H1 (cell line): ENCODE data around the gene ENO3.
A peak's percentile ranks its signal among the peaks of the same experiment; 100 is the strongest.

Experiments
- EP300 ChIP-seq, 2 experiments: IDR thresholded peaks; 1 replicate in 1 of 2; 2 replicates in 1 of 2; pipeline ENCODE4 v1.6.1; 2011 to 2012; ENCODE audit warnings: low read depth in 2 of 2, low read length in 2 of 2, mild to moderate bottlenecking in 2 of 2, borderline replicate concordance in 1 of 2, inconsistent platforms in 1 of 2, moderate library complexity in 1 of 2
- EZH2 ChIP-seq: fragments of 200-600 bp; sonication (generic); IDR thresholded peaks from 2 replicates; pipeline ENCODE4 v1.7.1; 2012; ENCODE audit warnings: low read depth, mild to moderate bottlenecking, moderate library complexity, low read length, inconsistent platforms; ENCODE audit not compliant: severe bottlenecking
- FOSL1 ChIP-seq: IDR thresholded peaks from 2 replicates; pipeline ENCODE4 v1.6.1; 2011; ENCODE audit warnings: mild to moderate bottlenecking, low read depth, low read length, moderate library complexity; ENCODE audit not compliant: insufficient read depth
- GABPA ChIP-seq: IDR thresholded peaks from 2 replicates; pipeline ENCODE4 v1.6.1; 2011; ENCODE audit warnings: mild to moderate bottlenecking, low read length, moderate library complexity, borderline replicate concordance; ENCODE audit not compliant: insufficient read depth
- POLR2A ChIP-seq, 2 experiments: IDR thresholded peaks; 1 replicate in 1 of 2; 2 replicates in 1 of 2; pipeline ENCODE4 v1.6.1; 2011; ENCODE audit warnings: low read depth in 2 of 2, low read length in 2 of 2, mild to moderate bottlenecking in 2 of 2; ENCODE audit errors: control extremely low read depth in 1 of 2
- POLR2AphosphoS5 ChIP-seq: IDR thresholded peaks from 2 replicates; pipeline ENCODE4 v1.6.1; 2011; ENCODE audit warnings: low read depth, low read length
- RNF2 ChIP-seq: fragments of 200-900, 300-1000 bp; sonication (generic); IDR thresholded peaks from 2 replicates; pipeline ENCODE4 v1.7.1; 2016; ENCODE audit warnings: borderline replicate concordance, low read depth, mild to moderate bottlenecking, antibody characterized with exemption, low read length; ENCODE audit not compliant: poor library complexity, severe bottlenecking; ENCODE audit errors: missing control alignments
- TAF7 ChIP-seq: optimal IDR thresholded peaks from 2 replicates; pipeline ENCODE3; 2011; ENCODE audit warnings: low read depth, mild to moderate bottlenecking, inconsistent platforms, low read length, moderate library complexity, borderline replicate concordance
- TBP ChIP-seq: IDR thresholded peaks from 2 replicates; pipeline ENCODE4 v1.6.1; 2011; ENCODE audit warnings: low read depth, low read length, improper control_type of control experiment
- TF ChIP-seq, protein P1 (sequence below), 3 experiments: IDR thresholded peaks; 1 replicate in 2 of 3; 2 replicates in 1 of 3; pipeline versions ENCODE4 v1.5.1 to v1.6.1; 2011; ENCODE audit warnings: low read length in 3 of 3, mild to moderate bottlenecking in 3 of 3, inconsistent platforms in 2 of 3, low read depth in 1 of 3, moderate library complexity in 1 of 3; ENCODE audit not compliant: insufficient read depth in 1 of 3; ENCODE audit errors: control extremely low read depth in 1 of 3
- TF ChIP-seq, protein P2 (sequence below): IDR thresholded peaks from 2 replicates; pipeline ENCODE4 v1.6.1; 2012; ENCODE audit warnings: inconsistent platforms
- TF ChIP-seq, protein P3 (sequence below): IDR thresholded peaks from 2 replicates; pipeline ENCODE4 v1.6.1; 2011; ENCODE audit warnings: low read depth, mild to moderate bottlenecking, low read length; ENCODE audit not compliant: insufficient read depth

DNA sequence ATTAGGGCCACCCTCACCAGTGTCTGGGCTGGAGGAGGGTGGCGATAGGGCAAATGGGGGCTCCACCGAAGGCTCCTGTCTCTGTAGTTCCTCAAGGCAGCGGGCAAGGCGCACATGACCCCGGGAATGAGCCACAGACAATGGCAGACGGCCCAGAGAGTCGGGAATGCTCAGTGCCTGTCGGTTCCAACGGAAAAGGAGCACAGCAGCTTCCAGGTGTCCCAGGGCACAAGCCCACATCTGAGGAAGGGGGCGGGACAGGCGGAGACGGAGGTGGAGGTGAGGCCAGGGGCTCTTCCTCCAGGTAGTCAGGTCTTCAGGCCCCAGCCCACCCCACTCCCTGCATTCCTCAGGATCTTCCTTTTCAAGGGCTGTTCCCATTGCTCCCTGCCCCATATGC is 21.8 kb downstream of the ENO3 start:
- TF ChIP-seq GABPA (no peak), EP300 (IDR thresholded peaks at IDR 0.05; ENCODE audit: borderline replicate concordance in 1 of 2, low read depth in 2 of 2, low read length in 2 of 2) (no peak), TAF7 (no peak), TBP (no peak), FOSL1 (no peak), RNF2 (no peak), POLR2AphosphoS5 (no peak), POLR2A (IDR thresholded peaks at IDR 0.05; ENCODE audit: control extremely low read depth in 1 of 2, low read depth in 2 of 2, low read length in 2 of 2) (0 out of 3 replicates have a peak, but pooled peaks of 1 of the 2 experiments have one; percentile 13), EZH2 (no peak)
- TF ChIP-seq, protein P1, sequence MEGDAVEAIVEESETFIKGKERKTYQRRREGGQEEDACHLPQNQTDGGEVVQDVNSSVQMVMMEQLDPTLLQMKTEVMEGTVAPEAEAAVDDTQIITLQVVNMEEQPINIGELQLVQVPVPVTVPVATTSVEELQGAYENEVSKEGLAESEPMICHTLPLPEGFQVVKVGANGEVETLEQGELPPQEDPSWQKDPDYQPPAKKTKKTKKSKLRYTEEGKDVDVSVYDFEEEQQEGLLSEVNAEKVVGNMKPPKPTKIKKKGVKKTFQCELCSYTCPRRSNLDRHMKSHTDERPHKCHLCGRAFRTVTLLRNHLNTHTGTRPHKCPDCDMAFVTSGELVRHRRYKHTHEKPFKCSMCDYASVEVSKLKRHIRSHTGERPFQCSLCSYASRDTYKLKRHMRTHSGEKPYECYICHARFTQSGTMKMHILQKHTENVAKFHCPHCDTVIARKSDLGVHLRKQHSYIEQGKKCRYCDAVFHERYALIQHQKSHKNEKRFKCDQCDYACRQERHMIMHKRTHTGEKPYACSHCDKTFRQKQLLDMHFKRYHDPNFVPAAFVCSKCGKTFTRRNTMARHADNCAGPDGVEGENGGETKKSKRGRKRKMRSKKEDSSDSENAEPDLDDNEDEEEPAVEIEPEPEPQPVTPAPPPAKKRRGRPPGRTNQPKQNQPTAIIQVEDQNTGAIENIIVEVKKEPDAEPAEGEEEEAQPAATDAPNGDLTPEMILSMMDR (IDR thresholded peaks at IDR 0.05; ENCODE audit: control extremely low read depth in 1 of 3, insufficient read depth in 1 of 3, low read depth in 1 of 3, low read length in 3 of 3), result no peak
- TF ChIP-seq, protein P2, sequence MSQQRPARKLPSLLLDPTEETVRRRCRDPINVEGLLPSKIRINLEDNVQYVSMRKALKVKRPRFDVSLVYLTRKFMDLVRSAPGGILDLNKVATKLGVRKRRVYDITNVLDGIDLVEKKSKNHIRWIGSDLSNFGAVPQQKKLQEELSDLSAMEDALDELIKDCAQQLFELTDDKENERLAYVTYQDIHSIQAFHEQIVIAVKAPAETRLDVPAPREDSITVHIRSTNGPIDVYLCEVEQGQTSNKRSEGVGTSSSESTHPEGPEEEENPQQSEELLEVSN, result no peak
- TF ChIP-seq, protein P3, sequence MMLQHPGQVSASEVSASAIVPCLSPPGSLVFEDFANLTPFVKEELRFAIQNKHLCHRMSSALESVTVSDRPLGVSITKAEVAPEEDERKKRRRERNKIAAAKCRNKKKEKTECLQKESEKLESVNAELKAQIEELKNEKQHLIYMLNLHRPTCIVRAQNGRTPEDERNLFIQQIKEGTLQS, result no peak
